HG03280 (cell line): Measurements from ENCODE around the gene UBE2O.

Source experiments
- ATAC-seq: cut with Tn5 transposase; IDR thresholded peaks from one replicate; pipeline ENCODE4 v1.9.1; 2021; ENCODE audit warnings: mild to moderate bottlenecking, moderate library complexity; ENCODE audit not compliant: unreplicated experiment

UBE2O gene

DNA sequence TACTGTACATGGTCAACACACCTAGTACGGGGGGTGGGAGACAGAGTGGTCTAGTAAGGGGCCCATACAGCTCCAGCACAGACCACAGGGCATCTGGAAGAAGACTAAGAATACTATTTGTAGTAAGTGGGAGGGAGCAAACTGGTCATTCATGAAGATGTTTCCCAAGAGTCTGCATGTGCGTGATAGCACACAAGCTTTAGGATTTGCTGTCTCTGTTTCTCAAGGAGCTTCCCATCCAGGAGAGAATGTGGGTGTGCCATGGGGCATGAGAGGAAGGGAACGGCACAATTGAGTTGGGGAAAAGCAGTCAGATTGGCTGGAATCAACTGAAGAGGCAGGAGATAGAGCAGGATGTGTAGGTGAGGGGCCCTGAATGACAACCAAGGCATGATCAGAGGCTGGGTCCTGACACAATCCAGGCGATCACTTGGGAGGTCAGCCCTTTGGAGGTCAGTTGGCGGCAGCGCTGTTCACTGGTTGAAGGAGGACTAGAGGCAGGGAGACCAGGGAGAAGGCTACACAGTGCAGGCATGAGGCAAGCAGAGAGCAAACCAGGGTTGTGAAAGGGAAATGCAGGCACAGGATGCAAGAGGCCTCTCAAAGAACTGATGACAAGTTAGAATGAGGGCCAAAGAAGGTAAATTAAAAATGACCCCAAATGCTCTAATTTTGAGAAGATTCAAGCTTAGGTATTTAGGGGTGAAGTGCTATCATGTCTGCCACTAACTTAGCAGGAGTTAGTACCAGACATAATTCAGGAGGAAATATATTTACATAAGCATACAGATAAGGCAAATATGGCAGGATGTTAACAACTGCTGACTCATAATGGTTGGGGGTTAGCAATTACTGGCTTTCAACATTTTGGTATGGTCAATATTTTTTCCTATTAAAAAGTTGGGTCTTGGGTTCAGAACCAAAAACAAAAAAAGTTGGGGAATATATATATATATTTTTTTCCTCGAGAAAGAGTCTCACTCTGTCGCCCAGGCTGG, 10.3 kb downstream of the UBE2O start:
- ATAC-seq: no peak

DNA sequence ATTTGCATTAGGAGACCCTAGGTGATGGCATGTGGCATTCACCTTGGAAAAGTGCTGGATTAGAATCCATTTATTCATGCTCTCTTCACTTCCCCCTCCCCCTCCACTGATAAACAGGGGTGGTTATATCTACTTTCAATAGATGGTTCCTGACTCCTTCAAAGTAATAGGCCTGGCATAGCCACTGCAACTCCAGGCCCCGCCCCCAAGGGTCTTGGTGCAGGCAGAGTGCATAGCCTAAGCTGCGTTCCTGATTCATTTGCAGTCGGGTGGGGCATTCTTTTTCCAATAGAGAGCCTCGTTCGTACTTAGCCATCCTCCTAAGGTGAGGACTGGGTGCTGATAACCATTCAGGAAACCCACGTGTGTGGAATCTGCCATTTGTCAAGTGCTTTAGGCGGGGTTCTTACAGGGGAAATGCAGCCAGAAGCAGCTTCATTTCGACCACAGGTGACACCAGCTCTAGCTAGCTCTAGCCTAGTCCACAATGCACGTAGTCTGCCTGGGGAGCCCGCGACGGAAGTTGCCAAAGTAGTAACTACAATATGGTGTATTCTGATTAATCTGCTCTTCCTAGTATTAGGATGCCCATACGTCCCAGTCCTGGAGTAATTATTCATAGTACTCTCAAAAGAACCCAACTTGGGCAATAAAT, 11.1 kb downstream of the UBE2O start:
- no peak for ATAC-seq

- ATAC-seq: no peak
These were observed 12.1 kb downstream of the UBE2O start for GRCh38 chr17:76440751-76441362.

GRCh38 chr17:76439314-76439928, 13.5 kb downstream of the UBE2O start:
- ATAC-seq: no peak

- ATAC-seq: no peak
These were observed 14.0 kb downstream of the UBE2O start for GRCh38 chr17:76438906-76439305.

- no peak for ATAC-seq
These were observed 15.2 kb downstream of the UBE2O start for GRCh38 chr17:76437467-76438402.

DNA sequence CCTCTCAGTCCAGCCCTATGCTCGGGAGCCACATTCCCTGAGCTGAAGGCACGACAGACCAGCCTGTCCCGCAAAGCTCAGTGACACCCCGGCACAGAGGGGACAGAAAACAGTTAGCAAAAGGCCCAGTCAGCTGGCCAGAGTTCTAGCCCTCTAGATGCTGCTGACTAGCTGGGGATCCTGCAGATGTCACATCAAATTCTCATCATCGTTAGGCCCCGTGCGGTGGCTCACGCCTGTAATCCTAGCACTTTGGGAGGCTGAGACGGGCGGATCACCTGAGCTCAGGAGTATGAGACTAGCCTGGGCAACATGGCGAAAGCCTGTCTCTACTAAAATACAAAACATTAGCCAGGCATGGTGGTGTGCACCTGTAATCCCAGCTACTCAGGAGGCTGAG, 17.2 kb downstream of the UBE2O start:
- no peak for ATAC-seq

GRCh38 chr17:76434870-76435269, 18.1 kb downstream of the UBE2O start:
- no peak for ATAC-seq

- ATAC-seq: no peak
These were observed 19.3 kb downstream of the UBE2O start for GRCh38 chr17:76433693-76434092.

DNA sequence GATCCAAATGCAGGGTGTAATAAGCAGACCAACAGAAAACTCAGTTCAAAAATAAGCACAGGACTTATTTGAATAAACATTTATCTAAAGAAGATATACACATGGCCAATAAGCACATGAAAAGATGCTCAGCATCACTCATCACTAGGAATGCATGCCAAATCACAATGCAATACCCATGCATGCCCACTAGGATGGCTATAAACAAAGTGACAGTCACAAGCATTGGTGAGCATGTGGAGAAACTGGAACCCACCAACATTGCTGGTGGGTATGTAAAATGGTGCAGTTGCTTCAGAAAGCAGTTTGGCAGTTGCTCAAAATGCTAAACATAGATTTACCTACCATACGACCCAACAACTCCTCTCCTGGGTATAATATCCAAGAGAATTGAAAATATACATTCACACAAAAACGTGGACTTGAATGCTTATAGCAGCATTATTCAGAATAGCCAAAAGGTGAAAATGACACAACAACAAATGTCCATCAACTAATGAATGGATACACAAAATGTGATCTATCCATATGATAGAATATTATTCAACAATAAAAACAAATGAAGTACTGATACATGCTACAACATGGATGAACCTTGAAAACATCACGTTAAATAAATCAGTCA, 20.1 kb downstream of the UBE2O start:
- no peak for ATAC-seq

DNA sequence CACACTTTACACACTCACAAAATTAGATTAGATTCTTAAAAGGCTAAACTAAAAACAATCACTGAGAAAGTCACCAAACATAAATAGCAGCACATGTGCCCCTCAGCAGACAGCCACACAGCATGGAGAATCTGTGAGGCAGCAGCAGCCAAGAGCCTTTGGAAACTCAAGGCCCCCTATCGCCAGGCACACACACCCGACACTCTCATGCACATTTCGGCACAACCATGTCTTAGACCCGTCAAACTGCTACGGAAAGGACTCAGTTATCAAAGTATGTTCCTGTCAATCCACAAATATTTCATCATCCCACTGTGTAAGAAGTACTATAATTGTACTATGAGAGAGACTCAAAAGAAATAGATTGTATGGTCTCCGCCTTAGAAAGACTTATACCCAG, 20.9 kb downstream of the UBE2O start:
- ATAC-seq: no peak

DNA sequence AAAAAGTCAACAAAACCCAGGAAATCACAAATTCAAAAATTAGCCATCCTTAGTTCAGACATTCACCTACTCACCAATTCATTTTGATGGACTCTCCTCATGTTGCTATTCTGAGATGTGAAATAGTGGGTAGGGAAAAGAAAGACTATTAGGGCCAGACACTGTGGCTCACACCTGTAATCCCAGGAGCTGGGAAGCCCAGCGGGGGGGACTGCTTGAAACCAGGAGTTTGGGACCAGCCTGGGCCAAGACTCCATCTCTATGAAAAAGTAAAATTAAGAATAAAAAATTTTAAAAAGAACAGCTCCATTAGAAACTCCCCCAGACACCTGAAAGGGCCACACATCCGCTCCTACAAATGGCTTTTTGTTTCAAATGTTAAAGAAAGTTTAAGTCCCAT, 21.4 kb downstream of the UBE2O start:
- no peak for ATAC-seq

GRCh38 chr17:76428511-76428910, 24.4 kb downstream of the UBE2O start:
- ATAC-seq: no peak

GRCh38 chr17:76427501-76428231, 25.3 kb downstream of the UBE2O start:
- ATAC-seq: no peak

DNA sequence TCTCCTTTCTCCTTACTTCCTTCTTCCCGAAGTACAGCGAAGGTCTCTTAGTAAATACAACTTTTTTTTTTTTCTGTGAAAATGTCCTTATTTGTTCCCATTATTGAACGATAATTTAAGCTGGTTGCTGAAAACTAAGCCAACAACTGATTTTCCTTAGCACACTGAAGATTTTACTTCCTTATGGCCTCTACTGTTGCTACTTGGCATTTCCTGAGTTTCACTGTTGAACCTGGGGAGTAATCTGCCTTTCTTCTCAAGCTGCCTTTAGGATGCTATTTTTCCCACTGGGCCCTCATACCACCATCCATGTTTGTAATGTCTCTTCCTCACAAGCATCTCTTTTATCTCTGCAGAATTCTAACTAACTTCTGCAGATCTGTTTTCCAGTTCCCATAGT, 26.1 kb downstream of the UBE2O start:
- no peak for ATAC-seq

GRCh38 chr17:76422860-76423259, 30.1 kb downstream of the UBE2O start:
- ATAC-seq: no peak

DNA sequence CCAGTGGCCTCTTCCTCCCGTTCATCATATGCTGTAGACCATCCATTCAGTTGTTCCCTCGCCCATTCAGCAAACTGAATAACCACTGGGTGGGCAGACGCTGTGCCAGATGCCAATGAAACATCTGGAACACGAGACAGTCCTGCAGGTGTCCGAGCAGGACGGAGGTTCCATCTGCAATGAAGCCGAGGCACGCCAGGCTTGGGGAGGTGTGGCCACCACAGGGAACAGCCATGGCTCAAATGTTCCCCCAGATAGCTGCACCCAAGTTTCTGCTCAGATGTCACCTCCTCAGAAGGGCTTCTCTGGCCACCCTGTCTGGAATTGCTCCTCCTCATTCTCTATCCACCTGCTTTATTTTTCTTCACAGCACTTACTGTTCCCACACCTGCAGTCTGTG, 30.5 kb downstream of the UBE2O start:
- ATAC-seq: no peak

DNA sequence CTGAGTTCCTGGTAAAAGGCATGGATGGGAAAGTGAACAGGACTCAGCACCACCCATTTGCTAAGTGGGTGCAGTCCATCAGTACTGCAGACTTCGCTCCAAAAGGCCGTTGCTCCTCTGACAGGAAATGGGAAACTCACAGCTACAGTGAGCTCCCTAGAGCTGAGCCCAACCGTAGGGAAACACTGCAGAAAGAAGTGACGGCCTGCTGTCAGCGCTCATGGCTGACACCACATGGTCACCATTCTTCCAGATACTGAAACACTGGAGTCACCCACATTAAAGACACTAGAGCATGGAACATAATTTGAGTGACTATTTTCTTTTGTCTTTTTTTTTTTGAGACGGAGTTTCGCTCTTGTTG, 31.9 kb downstream of the UBE2O start:
- no peak for ATAC-seq

DNA sequence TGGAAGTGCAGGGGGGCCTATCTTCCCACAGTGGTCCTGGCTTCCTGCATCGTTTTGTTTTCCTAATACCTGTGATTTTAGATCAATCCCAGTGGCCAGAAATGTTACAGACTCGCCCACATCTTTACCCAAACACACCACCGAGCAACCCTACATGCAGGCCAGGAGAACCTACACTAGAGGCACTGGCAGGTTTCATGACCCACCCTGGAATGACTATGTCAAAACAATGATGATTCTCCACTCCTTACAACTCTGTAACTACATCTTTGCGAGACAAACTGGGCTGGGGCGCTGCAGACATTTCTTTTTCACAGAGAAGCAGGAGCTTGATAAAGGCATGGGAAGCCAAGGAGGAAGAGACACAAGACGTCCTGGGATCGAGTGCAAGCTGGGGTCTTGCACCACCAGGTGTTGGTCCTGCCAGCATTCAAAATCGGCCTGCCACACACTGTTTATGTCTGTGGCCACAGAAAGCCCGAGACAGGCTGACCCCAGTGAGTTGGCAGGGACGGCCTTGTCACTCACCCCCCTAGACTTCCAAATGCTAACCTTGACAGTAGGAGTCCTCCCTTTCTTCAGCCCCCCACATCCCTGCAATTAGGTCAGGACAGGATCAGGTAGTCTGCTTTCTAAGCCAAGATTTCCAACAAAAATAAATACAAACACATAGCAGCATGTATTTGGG, 32.5 kb downstream of the UBE2O start:
- no peak for ATAC-seq
